GM18868 (cell line): Measurements from ENCODE around the gene C7orf25.

Experiments used
- ATAC-seq: cut with Tn5 transposase; IDR thresholded peaks from one replicate; pipeline ENCODE4 v1.9.1; 2021; ENCODE audit warnings: mild to moderate bottlenecking, moderate library complexity; ENCODE audit not compliant: unreplicated experiment

C7orf25 gene

GRCh38 chr7:42880392-42880791 is 31.5 kb downstream of the C7orf25 start:
- ATAC-seq, result no peak

GRCh38 chr7:42878303-42878702 is 33.6 kb downstream of the C7orf25 start:
- no peak for ATAC-seq

DNA sequence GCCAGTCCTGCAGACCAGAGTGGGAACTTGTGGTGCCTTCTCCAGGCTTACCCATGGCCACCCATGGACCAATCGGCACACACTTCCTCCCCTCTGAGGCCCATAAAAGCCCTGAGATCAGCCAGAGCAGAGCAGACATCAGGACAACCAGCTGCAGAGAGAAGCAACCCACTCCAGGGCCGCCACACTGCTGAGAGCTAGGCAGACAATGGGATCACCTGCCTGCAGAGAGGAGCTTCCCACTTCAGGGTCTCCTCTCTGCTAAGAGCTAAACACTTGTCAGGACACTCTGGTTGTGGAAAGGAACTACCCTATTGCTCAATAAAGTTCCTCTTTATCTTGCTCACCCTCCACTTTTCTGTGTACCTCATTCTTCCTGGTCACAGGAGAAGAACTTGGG is 34.0 kb downstream of the C7orf25 start:
- ATAC-seq, result no peak

DNA sequence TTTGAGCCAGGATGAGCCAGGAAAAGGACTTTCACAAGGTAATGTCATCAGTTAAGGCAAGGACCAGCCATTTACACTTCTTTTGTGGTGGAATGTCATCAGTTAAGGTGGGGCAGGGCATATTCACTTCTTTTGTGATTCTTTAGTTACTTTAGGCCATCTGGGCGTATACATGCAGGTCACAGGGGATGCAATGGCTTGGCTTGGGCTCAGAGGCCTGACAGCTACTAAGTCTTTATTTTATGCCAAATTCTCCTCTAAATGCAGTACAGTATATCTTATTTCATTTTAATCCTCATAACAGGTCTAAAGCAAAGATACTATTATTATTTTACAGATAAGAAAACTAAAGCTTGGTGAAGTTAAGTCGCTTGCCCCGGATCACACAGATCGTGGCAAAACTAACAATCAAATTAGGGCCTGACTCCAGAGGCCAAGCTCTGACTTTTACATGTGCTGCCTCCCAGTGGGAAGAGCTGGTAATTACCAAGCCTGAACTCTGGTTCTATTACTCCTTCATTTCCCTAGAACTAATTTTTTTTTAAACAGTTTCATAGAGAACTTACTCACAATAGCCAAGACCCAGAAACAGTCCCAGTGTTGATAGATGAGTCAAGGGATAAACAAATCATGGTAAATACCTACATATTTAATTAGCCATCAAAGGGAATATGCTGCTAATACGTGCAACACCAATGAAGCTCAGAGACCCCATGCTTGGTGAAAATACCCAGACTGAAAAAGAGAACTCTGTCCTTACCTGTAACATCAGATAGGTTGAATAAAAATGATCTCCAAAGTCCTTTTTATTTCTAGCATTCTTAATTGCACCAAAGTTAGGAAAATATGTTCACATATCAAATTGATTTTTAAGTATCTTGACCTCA is 35.4 kb downstream of the C7orf25 start:
- ATAC-seq, result peak; percentile 95

- ATAC-seq, result peak; percentile 98
These were observed 42.5 kb downstream of the C7orf25 start for GRCh38 chr7:42869131-42870020.

DNA sequence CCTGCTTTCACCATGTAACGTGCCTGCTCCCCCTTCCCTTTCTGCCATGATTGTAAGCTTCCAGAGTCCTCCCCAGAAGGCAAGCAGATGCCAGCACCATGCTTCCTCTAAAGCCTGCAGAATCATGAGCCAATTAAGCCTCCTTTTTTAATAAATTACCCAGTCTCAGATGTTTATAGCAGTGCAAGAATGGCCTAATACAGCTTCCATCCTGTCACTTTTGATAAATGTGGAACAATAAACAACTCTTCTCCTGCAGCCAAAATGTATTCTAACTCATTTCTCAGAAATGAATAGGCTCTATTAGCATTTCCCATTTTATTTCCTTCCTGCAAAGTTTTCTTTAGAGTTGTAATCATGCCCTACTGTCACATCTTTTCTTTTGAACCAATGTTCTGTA is 43.4 kb downstream of the C7orf25 start:
- no peak for ATAC-seq
